ENCODE measurements around the gene MGST3.

GRCh38 chr1:165610866-165611265 lies 20.2 kb upstream of the MGST3 start:
- TF ChIP-seq CTCF (conservative IDR thresholded peaks at IDR 0.05) (no peak), EZH2 (IDR thresholded peaks at IDR 0.05; ENCODE audit: low read depth) (no peak)

All from PC-9 (cell line).